ENCODE results near the gene PDE4DIP.
"Not testable (repeated sequence)": the region's sequence is repeated elsewhere in the genome, so short reads cannot be mapped to it uniquely, and the experiment has no call there.

DNA sequence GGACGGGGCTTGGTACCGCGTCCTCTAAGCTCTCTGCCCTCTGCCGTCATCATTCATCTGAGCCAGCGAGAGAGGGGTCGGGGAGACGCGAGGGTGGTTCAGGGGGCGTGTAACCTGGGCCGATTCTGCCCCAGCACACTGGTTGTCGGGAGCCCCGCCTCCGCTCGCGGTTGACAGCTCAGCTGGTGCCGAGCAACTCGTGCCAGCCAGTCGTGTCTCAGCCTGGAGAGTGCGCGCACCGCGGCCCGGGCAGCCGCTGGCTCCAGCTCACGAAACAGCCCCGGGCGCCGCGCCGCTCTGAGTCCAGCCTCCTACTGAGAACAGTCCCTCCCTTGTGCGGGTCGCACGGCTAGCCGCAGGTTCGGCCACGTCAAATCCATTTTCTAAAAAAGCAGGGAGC lies at the start of gene PDE4DIP:
- TF ChIP-seq, protein P1, sequence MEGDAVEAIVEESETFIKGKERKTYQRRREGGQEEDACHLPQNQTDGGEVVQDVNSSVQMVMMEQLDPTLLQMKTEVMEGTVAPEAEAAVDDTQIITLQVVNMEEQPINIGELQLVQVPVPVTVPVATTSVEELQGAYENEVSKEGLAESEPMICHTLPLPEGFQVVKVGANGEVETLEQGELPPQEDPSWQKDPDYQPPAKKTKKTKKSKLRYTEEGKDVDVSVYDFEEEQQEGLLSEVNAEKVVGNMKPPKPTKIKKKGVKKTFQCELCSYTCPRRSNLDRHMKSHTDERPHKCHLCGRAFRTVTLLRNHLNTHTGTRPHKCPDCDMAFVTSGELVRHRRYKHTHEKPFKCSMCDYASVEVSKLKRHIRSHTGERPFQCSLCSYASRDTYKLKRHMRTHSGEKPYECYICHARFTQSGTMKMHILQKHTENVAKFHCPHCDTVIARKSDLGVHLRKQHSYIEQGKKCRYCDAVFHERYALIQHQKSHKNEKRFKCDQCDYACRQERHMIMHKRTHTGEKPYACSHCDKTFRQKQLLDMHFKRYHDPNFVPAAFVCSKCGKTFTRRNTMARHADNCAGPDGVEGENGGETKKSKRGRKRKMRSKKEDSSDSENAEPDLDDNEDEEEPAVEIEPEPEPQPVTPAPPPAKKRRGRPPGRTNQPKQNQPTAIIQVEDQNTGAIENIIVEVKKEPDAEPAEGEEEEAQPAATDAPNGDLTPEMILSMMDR (IDR thresholded peaks at IDR 0.05), result not testable (repeated sequence)
- TF ChIP-seq POLR2AphosphoS5 (IDR thresholded peaks at IDR 0.05; ENCODE audit: low read depth, low read length); SIN3A (IDR thresholded peaks at IDR 0.05; ENCODE audit: borderline replicate concordance, insufficient read depth, low read depth, low read length): not testable (repeated sequence)
- TF ChIP-seq, protein P2, sequence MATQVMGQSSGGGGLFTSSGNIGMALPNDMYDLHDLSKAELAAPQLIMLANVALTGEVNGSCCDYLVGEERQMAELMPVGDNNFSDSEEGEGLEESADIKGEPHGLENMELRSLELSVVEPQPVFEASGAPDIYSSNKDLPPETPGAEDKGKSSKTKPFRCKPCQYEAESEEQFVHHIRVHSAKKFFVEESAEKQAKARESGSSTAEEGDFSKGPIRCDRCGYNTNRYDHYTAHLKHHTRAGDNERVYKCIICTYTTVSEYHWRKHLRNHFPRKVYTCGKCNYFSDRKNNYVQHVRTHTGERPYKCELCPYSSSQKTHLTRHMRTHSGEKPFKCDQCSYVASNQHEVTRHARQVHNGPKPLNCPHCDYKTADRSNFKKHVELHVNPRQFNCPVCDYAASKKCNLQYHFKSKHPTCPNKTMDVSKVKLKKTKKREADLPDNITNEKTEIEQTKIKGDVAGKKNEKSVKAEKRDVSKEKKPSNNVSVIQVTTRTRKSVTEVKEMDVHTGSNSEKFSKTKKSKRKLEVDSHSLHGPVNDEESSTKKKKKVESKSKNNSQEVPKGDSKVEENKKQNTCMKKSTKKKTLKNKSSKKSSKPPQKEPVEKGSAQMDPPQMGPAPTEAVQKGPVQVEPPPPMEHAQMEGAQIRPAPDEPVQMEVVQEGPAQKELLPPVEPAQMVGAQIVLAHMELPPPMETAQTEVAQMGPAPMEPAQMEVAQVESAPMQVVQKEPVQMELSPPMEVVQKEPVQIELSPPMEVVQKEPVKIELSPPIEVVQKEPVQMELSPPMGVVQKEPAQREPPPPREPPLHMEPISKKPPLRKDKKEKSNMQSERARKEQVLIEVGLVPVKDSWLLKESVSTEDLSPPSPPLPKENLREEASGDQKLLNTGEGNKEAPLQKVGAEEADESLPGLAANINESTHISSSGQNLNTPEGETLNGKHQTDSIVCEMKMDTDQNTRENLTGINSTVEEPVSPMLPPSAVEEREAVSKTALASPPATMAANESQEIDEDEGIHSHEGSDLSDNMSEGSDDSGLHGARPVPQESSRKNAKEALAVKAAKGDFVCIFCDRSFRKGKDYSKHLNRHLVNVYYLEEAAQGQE (IDR thresholded peaks at IDR 0.05; ENCODE audit: insufficient read depth in 1 of 2, low read depth in 2 of 2, low read length in 1 of 2), result not testable (repeated sequence)

All from Panc1 (cell line).